ENCODE results near the gene PPP1R12A.
"Not testable (repeated sequence)": the region's sequence is repeated elsewhere in the genome, so short reads cannot be mapped to it uniquely, and the experiment has no call there.

PPP1R12A gene

DNA sequence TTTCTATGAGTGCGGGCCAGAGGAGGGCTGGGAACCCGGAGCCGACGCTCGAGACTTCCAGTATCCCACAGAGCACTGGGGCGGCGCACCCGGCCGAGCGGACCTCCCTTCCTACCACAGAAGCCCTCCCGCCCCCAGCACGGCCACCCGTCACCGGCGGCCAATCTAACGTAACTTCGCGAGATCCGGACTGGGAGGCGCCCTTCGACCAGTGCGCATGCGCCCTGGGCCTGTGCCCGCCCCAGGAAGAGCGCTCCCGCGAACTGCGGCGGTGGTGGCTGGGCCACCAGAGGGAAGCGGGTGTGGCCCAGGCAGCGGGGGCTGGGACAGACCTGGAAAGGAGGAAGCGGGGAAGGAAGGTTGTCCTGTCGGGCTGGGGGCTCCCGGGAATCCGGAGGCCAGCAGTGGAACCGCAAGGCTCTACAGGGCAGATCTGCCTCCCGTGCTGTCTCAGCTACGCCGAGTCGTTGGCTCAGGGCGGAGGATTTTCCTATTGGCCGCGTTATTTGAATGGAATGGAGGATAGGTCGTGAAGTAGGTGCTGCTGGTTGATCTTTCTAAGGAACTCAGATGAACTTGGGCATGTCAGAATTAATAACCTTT, at the start of gene PPP1R12A:
Gene PPP1R12A (minus strand): TSS at position 77 of the 603 bp plus-strand sequence. CDS start 166 bp downstream, outside the sequence.
- H3K4me1 ChIP-seq (ENCODE audit: insufficient read depth, low read length), result peaks cover 10% of the 10 kb centered on the region; the same call in 1 of the 2 replicates
- peak within 1 kb of the TSS; percentile 81 for H3K27ac ChIP-seq (ENCODE audit: low read length)
- H3K9me3 ChIP-seq (ENCODE audit: insufficient read depth, low read depth, low read length), result no peaks in the 10 kb centered on the region

DNA sequence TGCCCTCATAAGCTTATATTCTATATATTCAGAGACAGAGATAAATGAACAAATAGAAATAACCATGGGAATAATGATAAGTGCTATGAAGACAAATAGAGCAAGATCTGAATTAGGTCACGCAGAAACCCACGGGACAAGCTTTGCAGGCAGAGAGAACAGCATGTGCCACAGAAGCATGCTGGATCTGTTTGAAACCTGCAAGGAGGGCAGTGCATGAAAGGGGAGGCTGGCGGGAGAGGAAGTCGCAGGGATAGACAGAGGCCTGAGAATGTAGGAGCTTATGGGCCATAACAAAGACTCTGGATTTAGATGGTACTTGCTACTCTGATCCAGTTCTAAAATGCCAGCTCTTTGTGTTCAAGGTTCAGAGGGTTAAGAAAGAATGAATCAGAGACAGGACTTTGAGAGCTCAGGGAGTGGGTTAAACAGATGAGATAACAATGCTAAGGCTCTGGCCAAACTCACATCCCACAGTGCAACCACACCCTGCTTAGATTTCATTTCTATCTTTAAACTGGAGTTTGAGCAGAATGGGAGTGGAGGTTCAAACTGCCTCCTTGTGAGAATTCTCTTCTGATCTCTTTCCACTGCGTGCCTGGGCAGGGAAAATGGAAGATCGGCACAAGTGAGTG, 49.2 kb upstream of the PPP1R12A start:
- H3K4me3 ChIP-seq (ENCODE audit: low read length), result no peak overlapping the region
- H3K4me1 ChIP-seq (ENCODE audit: insufficient read depth, low read length), result no peaks in the 10 kb centered on the region
- no peak overlapping the region for H3K9ac ChIP-seq (ENCODE audit: low read depth, low read length)

More for the DNA sequence above, at the start of gene PPP1R12A:
- no peaks in the 10 kb centered on the region for H3K36me3 ChIP-seq (ENCODE audit: insufficient read depth, low read depth, low read length)
- no peaks in the 10 kb centered on the region for H3K27me3 ChIP-seq (ENCODE audit: insufficient read depth, low read length)
- peak within 1 kb of the TSS; percentile 89 for H3K4me3 ChIP-seq (ENCODE audit: low read length)
- peak within 1 kb of the TSS; percentile 91 for H3K9ac ChIP-seq (ENCODE audit: low read depth, low read length)

DNA sequence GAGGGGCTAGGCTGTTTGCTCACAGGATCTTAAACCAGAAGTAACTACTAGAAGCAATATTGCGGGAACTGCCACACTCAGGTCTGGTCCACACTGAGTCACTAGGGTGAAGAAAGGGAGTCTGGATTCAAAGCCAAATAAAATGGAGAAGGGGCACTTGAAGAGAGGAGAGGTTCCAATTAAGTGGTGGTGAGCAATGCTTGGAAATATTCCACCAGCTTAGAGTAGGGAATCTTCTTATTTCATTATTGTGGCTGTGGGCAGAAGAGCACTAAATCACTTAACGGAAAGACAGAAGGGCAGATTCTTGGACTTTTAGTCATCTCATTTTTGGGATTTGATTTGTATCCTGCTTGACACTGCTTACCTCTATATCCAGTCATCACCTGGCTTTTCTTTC, 48.6 kb upstream of the PPP1R12A start:
- Histone ChIP-seq H3K36me3 (ENCODE audit: insufficient read depth, low read depth, low read length) (no peaks in the 10 kb centered on the region), H3K9me3 (ENCODE audit: insufficient read depth, low read depth, low read length) (no peaks in the 10 kb centered on the region), H3K27me3 (ENCODE audit: insufficient read depth, low read length) (no peaks in the 10 kb centered on the region), H3K9ac (ENCODE audit: low read depth, low read length) (no peak overlapping the region), H3K4me1 (ENCODE audit: insufficient read depth, low read length) (no peaks in the 10 kb centered on the region), H3K4me3 (ENCODE audit: low read length) (no peak overlapping the region), H3K27ac (ENCODE audit: low read length) (no peak overlapping the region)

More for the DNA sequence above, 49.2 kb upstream of the PPP1R12A start:
- Histone ChIP-seq H3K27ac (ENCODE audit: low read length) (no peak overlapping the region), H3K27me3 (ENCODE audit: insufficient read depth, low read length) (no peaks in the 10 kb centered on the region), H3K36me3 (ENCODE audit: insufficient read depth, low read depth, low read length) (no peaks in the 10 kb centered on the region), H3K9me3 (ENCODE audit: insufficient read depth, low read depth, low read length) (no peaks in the 10 kb centered on the region)

DNA sequence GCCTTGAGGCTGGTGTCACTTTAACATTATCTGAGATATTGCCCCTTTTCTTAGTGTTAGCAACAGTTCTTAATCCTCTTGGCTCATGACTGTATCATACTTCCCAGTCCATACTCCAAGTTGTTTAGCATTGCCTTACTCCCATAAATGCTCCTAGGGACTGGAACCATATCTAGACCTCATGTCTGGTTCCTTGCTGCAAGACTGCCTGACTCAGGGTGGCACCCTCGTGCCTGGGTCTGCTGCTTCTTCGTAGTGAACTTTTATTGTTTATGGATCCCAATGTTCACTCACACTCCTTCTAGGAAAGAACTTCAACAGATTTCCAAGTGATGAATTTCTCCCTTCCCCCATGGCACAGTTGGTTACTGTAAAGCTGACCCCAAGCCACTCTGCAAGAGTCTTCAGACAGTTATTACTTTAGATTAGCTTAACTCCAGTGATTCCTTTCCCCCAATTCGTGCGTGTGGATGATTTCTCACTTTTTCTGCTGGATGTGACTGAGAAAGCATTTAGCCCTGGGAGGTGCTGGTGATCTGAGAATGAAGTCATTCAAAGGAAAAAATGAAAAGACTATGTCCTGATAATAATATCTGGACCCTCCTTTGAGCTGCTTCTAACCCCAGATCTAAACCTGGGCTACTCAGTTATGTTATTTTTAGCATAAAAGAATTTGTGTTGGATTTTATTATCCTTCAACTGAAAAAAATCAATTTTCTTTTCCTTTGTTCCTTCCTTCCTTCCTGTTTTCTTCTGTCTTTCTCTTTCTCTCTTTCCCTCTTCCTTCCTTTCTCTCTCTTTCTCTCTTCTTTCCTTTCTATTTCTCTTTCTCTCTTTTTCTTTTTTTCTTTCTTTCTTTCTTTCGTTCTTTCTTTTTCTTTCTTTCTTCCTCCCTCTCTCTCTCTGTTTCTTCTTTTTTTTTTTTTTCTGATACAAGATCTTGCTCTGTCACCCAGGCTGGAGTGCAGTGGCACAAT, 47.5 kb upstream of the PPP1R12A start:
- no peaks in the 10 kb centered on the region for H3K27me3 ChIP-seq (ENCODE audit: insufficient read depth, low read length)
- H3K36me3 ChIP-seq (ENCODE audit: insufficient read depth, low read depth, low read length), result no peaks in the 10 kb centered on the region
- no peak overlapping the region for H3K27ac ChIP-seq (ENCODE audit: low read length)
- no peak overlapping the region for H3K9ac ChIP-seq (ENCODE audit: low read depth, low read length)
- H3K9me3 ChIP-seq (ENCODE audit: insufficient read depth, low read depth, low read length), result no peaks in the 10 kb centered on the region
- H3K4me1 ChIP-seq (ENCODE audit: insufficient read depth, low read length), result no peaks in the 10 kb centered on the region
- no peak overlapping the region for H3K4me3 ChIP-seq (ENCODE audit: low read length)

DNA sequence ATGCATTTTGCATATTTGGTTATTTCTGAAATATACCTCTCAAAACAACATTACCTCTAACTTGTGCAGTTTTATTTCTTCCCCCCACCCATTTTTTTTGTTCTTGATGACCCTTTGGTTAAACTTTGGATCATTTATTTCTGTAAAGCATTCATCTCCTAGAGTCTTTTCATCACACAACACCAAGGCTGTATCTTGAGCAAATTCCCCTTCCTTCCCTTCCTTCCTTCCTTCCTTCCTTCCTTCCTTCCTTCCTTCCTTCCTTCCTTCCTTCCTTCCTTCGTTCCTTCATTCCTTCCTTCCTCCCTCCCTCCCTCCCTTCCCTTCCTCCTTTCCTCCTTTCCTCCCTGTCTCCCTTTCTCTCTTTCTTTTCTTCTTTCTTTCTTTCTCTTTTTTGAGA, 43.8 kb upstream of the PPP1R12A start:
- no peak overlapping the region for H3K4me3 ChIP-seq (ENCODE audit: low read length)
- H3K4me1 ChIP-seq (ENCODE audit: insufficient read depth, low read length), result no peaks in the 10 kb centered on the region
- no peaks in the 10 kb centered on the region for H3K9me3 ChIP-seq (ENCODE audit: insufficient read depth, low read depth, low read length)
- H3K27me3 ChIP-seq (ENCODE audit: insufficient read depth, low read length), result no peaks in the 10 kb centered on the region
- H3K9ac ChIP-seq (ENCODE audit: low read depth, low read length), result no peak overlapping the region
- no peaks in the 10 kb centered on the region for H3K36me3 ChIP-seq (ENCODE audit: insufficient read depth, low read depth, low read length)
- no peak overlapping the region for H3K27ac ChIP-seq (ENCODE audit: low read length)

DNA sequence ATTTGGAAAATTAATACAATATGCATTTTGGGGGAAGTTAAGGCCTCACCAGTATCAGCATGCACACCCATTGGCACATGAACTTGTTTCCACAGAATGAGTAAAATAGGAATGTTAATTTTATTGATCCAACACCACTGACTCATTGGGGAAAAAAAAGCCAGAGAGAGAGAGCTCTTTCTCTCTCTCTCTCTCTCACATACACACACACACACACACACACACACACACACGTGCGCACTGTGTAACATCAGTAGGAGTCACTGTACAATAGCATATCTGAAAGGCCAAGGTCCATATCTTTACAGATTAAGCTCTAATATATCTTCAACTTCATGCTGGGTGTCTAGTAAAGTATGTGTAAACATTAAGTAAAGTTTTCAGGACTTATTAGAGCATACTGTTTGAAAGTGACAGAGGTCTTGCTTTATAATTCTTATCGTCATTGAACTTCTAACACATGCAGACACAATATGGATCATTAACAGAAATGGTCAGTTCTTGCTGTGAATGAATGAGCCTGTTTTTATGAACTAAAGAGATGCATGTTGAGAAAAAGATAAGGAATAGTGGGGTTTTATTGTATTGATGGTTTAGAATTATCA, 43.1 kb upstream of the PPP1R12A start:
- not testable (repeated sequence) for H3K27me3 ChIP-seq (ENCODE audit: insufficient read depth, low read length); H3K27ac ChIP-seq (ENCODE audit: low read length); H3K36me3 ChIP-seq (ENCODE audit: insufficient read depth, low read depth, low read length); H3K9me3 ChIP-seq (ENCODE audit: insufficient read depth, low read depth, low read length); H3K4me1 ChIP-seq (ENCODE audit: insufficient read depth, low read length); H3K4me3 ChIP-seq (ENCODE audit: low read length); H3K9ac ChIP-seq (ENCODE audit: low read depth, low read length)

DNA sequence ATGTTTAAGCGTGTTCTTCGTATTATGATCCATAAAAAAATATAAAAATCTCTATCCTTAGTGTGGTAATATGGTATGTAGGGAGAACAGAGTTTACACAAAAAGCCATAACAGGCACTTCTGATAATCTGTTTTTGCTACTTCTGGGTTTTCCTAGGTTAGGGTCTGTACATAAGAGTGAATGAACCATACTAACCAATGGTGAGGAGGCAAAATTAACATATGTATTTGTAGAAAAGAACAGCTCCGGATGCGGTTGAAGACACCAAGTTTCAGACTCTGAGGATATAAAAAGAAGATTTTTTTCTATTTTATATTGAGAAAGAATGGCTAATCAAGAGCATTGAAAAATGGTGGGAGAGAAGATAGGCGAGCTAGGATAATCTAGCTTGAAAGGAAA, 40.2 kb upstream of the PPP1R12A start:
- no peak overlapping the region for H3K4me3 ChIP-seq (ENCODE audit: low read length)
- no peaks in the 10 kb centered on the region for H3K27me3 ChIP-seq (ENCODE audit: insufficient read depth, low read length)
- H3K36me3 ChIP-seq (ENCODE audit: insufficient read depth, low read depth, low read length), result no peaks in the 10 kb centered on the region
- H3K4me1 ChIP-seq (ENCODE audit: insufficient read depth, low read length), result no peaks in the 10 kb centered on the region
- no peak overlapping the region for H3K27ac ChIP-seq (ENCODE audit: low read length)
- no peaks in the 10 kb centered on the region for H3K9me3 ChIP-seq (ENCODE audit: insufficient read depth, low read depth, low read length)
- H3K9ac ChIP-seq (ENCODE audit: low read depth, low read length), result no peak overlapping the region

DNA sequence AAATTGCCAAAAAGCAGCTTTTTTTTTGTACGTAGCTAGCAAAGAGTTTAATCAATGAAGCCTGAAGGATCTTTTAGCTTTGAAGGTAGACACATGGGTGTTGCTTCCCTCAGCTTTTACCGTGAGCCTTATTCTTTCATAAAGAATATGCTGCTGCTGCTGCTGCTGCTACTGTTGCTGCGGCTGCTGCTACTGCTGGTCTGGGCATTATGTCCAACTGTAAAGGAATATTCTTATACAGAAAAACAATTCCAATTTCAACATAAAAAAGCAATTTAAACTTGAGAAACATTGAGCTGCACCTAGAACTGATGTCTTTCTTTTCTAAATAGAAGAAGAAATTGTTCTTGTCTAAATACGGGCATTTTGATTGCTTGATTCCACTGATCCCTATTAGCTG, 38.9 kb upstream of the PPP1R12A start:
- H3K4me3 ChIP-seq (ENCODE audit: low read length), result no peak overlapping the region
- H3K9ac ChIP-seq (ENCODE audit: low read depth, low read length), result no peak overlapping the region
- no peaks in the 10 kb centered on the region for H3K27me3 ChIP-seq (ENCODE audit: insufficient read depth, low read length)
- no peaks in the 10 kb centered on the region for H3K9me3 ChIP-seq (ENCODE audit: insufficient read depth, low read depth, low read length)
- no peaks in the 10 kb centered on the region for H3K36me3 ChIP-seq (ENCODE audit: insufficient read depth, low read depth, low read length)
- H3K4me1 ChIP-seq (ENCODE audit: insufficient read depth, low read length), result no peaks in the 10 kb centered on the region
- H3K27ac ChIP-seq (ENCODE audit: low read length), result no peak overlapping the region

DNA sequence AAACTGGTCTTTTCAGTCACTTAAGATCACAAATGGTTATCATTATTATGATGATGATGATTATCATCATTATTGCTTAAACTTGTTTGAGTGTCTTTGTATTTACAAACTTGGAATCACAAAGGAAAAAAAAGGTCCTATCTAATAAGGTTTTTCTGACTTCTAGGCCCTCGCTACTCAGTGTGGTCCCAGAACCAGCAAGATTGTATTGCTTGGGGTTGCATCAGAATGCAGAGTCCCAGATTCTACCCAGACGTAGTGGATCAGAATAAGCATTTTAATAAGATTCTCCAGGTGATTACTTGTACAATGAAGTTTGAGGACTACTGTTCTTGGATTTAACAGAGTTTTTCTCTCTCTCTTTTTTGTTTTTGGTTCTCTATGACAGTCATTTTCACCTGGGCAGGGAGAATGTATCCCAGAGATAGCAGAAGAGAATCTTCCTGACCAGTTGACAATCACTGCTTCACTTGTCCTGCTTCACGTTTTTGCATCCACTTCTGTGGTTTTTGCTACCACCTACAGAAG, 29.3 kb upstream of the PPP1R12A start:
- Histone ChIP-seq H3K9me3 (ENCODE audit: insufficient read depth, low read depth, low read length) (no peaks in the 10 kb centered on the region), H3K4me3 (ENCODE audit: low read length) (no peak overlapping the region), H3K36me3 (ENCODE audit: insufficient read depth, low read depth, low read length) (no peaks in the 10 kb centered on the region), H3K4me1 (ENCODE audit: insufficient read depth, low read length) (no peaks in the 10 kb centered on the region), H3K27ac (ENCODE audit: low read length) (no peak overlapping the region), H3K27me3 (ENCODE audit: insufficient read depth, low read length) (no peaks in the 10 kb centered on the region), H3K9ac (ENCODE audit: low read depth, low read length) (no peak overlapping the region)

DNA sequence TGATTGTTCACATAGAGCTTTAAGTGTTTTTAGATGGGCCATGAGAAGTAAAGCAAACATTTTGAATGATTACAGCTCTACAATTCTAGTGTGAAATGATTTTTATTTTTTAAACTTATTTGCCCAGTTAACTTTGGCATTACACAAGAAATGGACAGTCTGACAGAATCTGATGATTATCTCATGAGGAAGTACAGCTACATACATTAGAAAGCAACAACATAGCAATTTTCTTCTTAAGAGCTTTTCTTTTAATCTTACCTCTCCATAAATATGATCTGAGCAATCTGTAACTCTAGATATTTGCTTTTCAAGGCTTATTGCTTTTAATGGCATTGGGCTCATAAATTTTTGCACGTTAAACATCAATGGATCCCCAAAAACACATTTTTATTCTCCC, 26.5 kb upstream of the PPP1R12A start:
- Histone ChIP-seq H3K9me3 (ENCODE audit: insufficient read depth, low read depth, low read length) (no peaks in the 10 kb centered on the region), H3K36me3 (ENCODE audit: insufficient read depth, low read depth, low read length) (no peaks in the 10 kb centered on the region), H3K4me1 (ENCODE audit: insufficient read depth, low read length) (no peaks in the 10 kb centered on the region), H3K27me3 (ENCODE audit: insufficient read depth, low read length) (no peaks in the 10 kb centered on the region), H3K27ac (ENCODE audit: low read length) (no peak overlapping the region), H3K4me3 (ENCODE audit: low read length) (no peak overlapping the region), H3K9ac (ENCODE audit: low read depth, low read length) (no peak overlapping the region)

DNA sequence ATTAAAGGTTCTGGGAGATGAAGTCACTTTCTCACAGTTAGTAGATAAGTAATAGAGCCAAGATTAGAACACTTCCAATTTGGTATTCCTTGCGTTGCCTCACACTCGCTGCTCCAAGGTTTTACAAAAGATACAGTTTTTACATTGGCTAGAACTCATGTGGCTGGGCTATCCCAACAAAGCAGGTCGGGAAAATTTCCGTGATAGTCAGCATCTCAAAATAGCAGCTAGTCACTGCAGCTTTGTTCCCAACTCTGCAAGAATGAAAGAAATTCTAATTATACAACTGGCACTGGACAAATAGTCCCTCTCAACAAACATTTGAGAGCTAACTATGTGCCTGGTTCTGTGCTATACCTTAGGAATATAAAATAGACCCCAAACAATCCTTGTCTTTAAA, 24.6 kb upstream of the PPP1R12A start:
- no peak overlapping the region for H3K9ac ChIP-seq (ENCODE audit: low read depth, low read length)
- no peaks in the 10 kb centered on the region for H3K27me3 ChIP-seq (ENCODE audit: insufficient read depth, low read length)
- no peaks in the 10 kb centered on the region for H3K4me1 ChIP-seq (ENCODE audit: insufficient read depth, low read length)

More for the DNA sequence above, 24.6 kb upstream of the PPP1R12A start:
- Histone ChIP-seq H3K27ac (ENCODE audit: low read length) (no peak overlapping the region), H3K4me3 (ENCODE audit: low read length) (no peak overlapping the region), H3K36me3 (ENCODE audit: insufficient read depth, low read depth, low read length) (no peaks in the 10 kb centered on the region), H3K9me3 (ENCODE audit: insufficient read depth, low read depth, low read length) (no peaks in the 10 kb centered on the region)
